Natural killer cell (primary cell): Measurements from ENCODE around the gene PITRM1. TPM values are rescaled to one million over a fixed set of nuclear protein-coding genes. Genes with fewer than 3 reads are reported as not detected.

Experiments
- ATAC-seq, 3 donors: fragments of 150-1000 bp in 2 of 3; fragments of 200-7000 bp in 1 of 3; cut with Tn5 transposase; 1 replicate in 1 of 3; 2 replicates in 2 of 3; pipeline ENCODE4 v1.10.0; 2021; ENCODE audit warnings: mild to moderate bottlenecking in 2 of 3, moderate library complexity in 2 of 3
- DNase-seq, 2 donors: peaks; one replicate each; pipeline versions ENCODE4 v3.0.0 to v3.0.0-alpha.2; 2013 to 2021; ENCODE audit warnings: mixed read lengths in 1 of 2
- H3K27ac ChIP-seq: one replicate; pipeline ENCODE4 v1.5.1; 2013; ENCODE audit warnings: mild to moderate bottlenecking, low read length
- H3K27me3 ChIP-seq: one replicate; pipeline ENCODE4 v1.6.1; 2013; ENCODE audit warnings: low read length; ENCODE audit not compliant: control insufficient read depth, insufficient read depth
- H3K36me3 ChIP-seq: one replicate; pipeline ENCODE4 v1.6.1; 2013; ENCODE audit warnings: low read length; ENCODE audit not compliant: control insufficient read depth, insufficient read depth
- H3K4me1 ChIP-seq: one replicate; pipeline ENCODE4 v1.6.1; 2013; ENCODE audit warnings: low read length; ENCODE audit not compliant: control insufficient read depth, insufficient read depth
- H3K4me3 ChIP-seq: one replicate; pipeline ENCODE4 v1.5.1; 2013; ENCODE audit warnings: low read length
- H3K9me3 ChIP-seq: one replicate; pipeline ENCODE4 v1.6.1; 2013; ENCODE audit warnings: low read length; ENCODE audit not compliant: control insufficient read depth, insufficient read depth
- H3K27ac Mint-ChIP-seq, 2 donors: one replicate each; pipeline ENCODE4 v1.8.0; 2022; ENCODE audit warnings: mild to moderate bottlenecking in 2 of 2, mixed read lengths in 2 of 2, moderate library complexity in 1 of 2
- H3K27me3 Mint-ChIP-seq, 2 donors: one replicate each; pipeline ENCODE4 v1.8.0; 2022; ENCODE audit warnings: low read depth in 2 of 2, mixed read lengths in 2 of 2
- H3K36me3 Mint-ChIP-seq: one replicate; pipeline ENCODE4 v1.8.0; 2022; ENCODE audit warnings: mixed read lengths
- H3K4me1 Mint-ChIP-seq, 2 donors: one replicate each; pipeline ENCODE4 v1.8.0; 2022; ENCODE audit warnings: mixed read lengths in 2 of 2
- H3K4me3 Mint-ChIP-seq: one replicate; pipeline ENCODE4 v1.8.0; 2022; ENCODE audit warnings: mild to moderate bottlenecking, moderate library complexity, mixed read lengths
- H3K9me3 Mint-ChIP-seq, 2 donors: one replicate each; pipeline ENCODE4 v1.8.0; 2022; ENCODE audit warnings: mixed read lengths in 2 of 2
- WGBS: methylation state at CpG from one replicate; pipeline ENCODE4 v1.1.7; 2013; ENCODE audit warnings: missing lambda C conversion rate; ENCODE audit not compliant: insufficient coverage; 5-methylcytosine and 5-hydroxymethylcytosine counted together
- intact Hi-C: fragments of 100-400 bp; cut with micrococcal nuclease; formaldehyde crosslinking; loops from one replicate; pipeline ENCODE4 v1.14.2; 2022
- total RNA-seq, 4 donors: library from RNA; stranded (reverse); fragments of 120-200 nt in 1 of 4; gene quantifications; one replicate each; pipeline versions ENCODE4 v1.2.3 to v1.2.4, GENCODE V29; 2013 to 2022
- TF ChIP-seq, protein P1 (sequence below): fragments of 200-600 bp; IDR thresholded peaks from one replicate; pipeline ENCODE4 v1.8.0; 2022; ENCODE audit warnings: antibody characterized with exemption

Gene PITRM1
- total RNA-seq, 3 donors from 2014 or later (not counting 1 experiment from before 2014, with no cell fraction given), result 67.1 to 89.0 (median 70.6) TPM

DNA sequence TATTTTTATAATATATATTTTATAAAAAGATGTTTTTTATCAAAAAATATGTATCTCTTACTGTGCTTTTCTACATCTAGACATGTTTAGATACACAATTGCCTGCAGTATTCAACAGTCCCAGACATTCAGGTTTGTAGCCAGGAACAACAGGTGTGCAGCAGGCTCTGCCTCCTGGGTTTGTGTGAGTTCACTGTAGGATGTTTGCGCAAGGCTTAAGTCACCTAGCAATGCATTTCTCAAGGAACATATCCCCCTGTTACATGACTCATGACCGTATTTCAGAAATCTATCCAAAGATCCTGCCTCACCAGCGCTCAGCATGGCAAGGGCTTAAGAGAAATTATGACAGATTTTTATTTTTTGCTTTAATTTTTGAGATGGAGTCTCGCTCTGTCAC lies 41.5 kb downstream of the PITRM1 start:
- Histone ChIP-seq H3K4me3 (no peak overlapping the region), H3K36me3 (peaks cover 44% of the 10 kb centered on the region), H3K4me1 (no peaks in the 10 kb centered on the region), H3K27ac (no peak overlapping the region), H3K27me3 (no peaks in the 10 kb centered on the region), H3K9me3 (no peaks in the 10 kb centered on the region)
- TF ChIP-seq, protein P1, sequence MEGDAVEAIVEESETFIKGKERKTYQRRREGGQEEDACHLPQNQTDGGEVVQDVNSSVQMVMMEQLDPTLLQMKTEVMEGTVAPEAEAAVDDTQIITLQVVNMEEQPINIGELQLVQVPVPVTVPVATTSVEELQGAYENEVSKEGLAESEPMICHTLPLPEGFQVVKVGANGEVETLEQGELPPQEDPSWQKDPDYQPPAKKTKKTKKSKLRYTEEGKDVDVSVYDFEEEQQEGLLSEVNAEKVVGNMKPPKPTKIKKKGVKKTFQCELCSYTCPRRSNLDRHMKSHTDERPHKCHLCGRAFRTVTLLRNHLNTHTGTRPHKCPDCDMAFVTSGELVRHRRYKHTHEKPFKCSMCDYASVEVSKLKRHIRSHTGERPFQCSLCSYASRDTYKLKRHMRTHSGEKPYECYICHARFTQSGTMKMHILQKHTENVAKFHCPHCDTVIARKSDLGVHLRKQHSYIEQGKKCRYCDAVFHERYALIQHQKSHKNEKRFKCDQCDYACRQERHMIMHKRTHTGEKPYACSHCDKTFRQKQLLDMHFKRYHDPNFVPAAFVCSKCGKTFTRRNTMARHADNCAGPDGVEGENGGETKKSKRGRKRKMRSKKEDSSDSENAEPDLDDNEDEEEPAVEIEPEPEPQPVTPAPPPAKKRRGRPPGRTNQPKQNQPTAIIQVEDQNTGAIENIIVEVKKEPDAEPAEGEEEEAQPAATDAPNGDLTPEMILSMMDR, result no peak
- no peak overlapping the region for H3K27ac Mint-ChIP-seq
- no peak overlapping the region for H3K4me3 Mint-ChIP-seq
- ATAC-seq, result no peak
- intact Hi-C loops, result no loop called here
- no peaks in the 10 kb centered on the region for H3K27me3 Mint-ChIP-seq
- no peak for DNase-seq
- no peaks in the 10 kb centered on the region for H3K4me1 Mint-ChIP-seq
- no peaks in the 10 kb centered on the region for H3K9me3 Mint-ChIP-seq
- WGBS, result 100% methylated on average over 3 of the region's 4 CpGs
- H3K36me3 Mint-ChIP-seq, result peaks cover 8% of the 10 kb centered on the region

DNA sequence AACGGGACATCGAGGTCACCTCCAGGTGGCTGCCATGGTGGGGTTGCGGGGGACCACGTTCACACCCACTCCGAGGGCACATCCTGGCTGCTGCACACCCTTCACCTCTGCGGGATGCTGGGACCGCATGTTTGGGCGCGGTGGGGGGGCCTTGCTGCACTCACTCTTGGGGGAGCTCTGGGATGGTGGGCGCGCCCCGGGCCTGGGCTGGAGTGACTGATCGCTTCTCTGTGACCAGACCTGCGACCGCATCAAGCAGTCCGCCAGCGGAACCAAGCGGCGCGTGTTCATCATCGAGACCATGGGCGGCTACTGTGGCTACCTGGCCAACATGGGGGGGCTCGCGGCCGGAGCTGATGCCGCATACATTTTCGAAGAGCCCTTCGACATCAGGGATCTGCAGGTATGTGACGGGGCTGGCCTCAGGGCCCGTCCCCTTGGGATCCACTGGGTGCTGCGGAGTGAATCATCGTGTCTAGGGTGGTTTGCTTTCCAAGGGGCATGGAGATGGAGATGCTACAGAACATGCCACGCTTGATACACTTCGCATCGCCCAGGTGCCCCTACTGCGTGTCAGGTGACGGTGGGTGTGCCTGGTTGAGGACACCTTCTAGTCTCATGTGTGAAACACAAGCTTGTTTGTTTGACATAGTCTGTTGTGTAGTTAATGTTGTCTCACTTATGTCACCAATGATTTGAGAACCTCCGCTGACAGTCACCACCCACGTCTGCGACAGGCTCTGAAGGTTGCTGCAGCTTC lies 42.8 kb downstream of the PITRM1 start:
- no peak overlapping the region for H3K4me3 ChIP-seq
- H3K4me1 ChIP-seq, result no peaks in the 10 kb centered on the region
- H3K4me3 Mint-ChIP-seq, result no peak overlapping the region
- H3K27ac Mint-ChIP-seq, result peak overlapping the region in 1 of 2 donors; percentile 57
- TF ChIP-seq, protein P1, result no peak
- WGBS, result 93% methylated on average over 40 of the region's 40 CpGs
- H3K4me1 Mint-ChIP-seq, result no peaks in the 10 kb centered on the region
- intact Hi-C loops, result no loop called here
- H3K27ac ChIP-seq, result no peak overlapping the region
- H3K9me3 ChIP-seq, result no peaks in the 10 kb centered on the region
- peaks cover 3% of the 10 kb centered on the region for H3K36me3 Mint-ChIP-seq
- no peak for DNase-seq
- ATAC-seq, result no peak
- no peaks in the 10 kb centered on the region for H3K27me3 Mint-ChIP-seq
- H3K36me3 ChIP-seq, result peaks cover 34% of the 10 kb centered on the region
- H3K9me3 Mint-ChIP-seq, result no peaks in the 10 kb centered on the region
- H3K27me3 ChIP-seq, result no peaks in the 10 kb centered on the region

DNA sequence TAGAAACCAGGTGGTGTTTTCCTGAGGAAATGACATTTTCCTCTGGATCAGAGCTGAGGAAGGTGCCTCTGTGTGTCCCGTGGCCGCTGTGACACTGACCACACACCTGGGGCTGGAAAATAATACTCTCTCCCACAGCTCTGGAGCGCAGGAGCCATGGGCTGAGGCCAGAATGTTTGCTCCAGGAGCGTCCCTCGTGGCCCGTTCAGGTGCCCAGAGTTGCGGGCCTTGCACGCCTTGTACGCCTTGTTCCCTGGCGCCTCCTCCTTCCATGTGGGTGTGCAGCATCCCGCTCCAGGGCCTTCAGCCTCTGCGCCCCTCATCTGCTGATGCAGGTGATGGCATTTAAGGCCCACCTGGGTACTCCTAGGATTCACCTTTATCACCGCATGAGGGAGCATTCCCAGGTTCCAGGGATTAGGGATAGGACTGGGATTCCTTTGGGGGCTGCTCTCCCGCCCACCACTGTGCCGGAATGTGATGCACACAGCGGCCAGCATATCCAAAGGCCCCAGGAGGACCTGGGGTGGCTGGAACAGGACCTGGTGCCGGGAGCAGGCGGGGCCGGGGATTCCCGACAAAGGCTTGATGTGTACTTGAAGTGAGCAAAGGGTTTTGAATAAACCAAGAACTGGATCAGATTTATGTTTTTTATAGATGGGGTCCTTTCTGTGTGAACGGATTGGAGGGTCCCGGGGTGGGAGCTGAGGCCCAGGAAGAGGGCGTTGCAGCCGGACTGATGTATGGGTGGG lies 44.0 kb downstream of the PITRM1 start:
- TF ChIP-seq, protein P1, result no peak
- 94% methylated on average over 24 of the region's 24 CpGs for WGBS
- H3K27me3 Mint-ChIP-seq, result no peaks in the 10 kb centered on the region
- no peaks in the 10 kb centered on the region for H3K4me1 ChIP-seq
- ATAC-seq, result no peak
- intact Hi-C loops, result no loop called here
- no peaks in the 10 kb centered on the region for H3K27me3 ChIP-seq
- no peak overlapping the region for H3K4me3 Mint-ChIP-seq
- no peak overlapping the region for H3K27ac ChIP-seq
- peaks cover 26% of the 10 kb centered on the region for H3K36me3 ChIP-seq
- H3K36me3 Mint-ChIP-seq, result no peaks in the 10 kb centered on the region
- H3K9me3 Mint-ChIP-seq, result no peaks in the 10 kb centered on the region
- DNase-seq, result no peak
- no peak overlapping the region for H3K27ac Mint-ChIP-seq
- H3K4me3 ChIP-seq, result no peak overlapping the region
- H3K9me3 ChIP-seq, result no peaks in the 10 kb centered on the region
- no peaks in the 10 kb centered on the region for H3K4me1 Mint-ChIP-seq
